GM21367 (cell line): ENCODE data around the gene MRPL36.

Experiments
- ATAC-seq: cut with Tn5 transposase; IDR thresholded peaks from one replicate; pipeline ENCODE4 v1.9.1; 2021; ENCODE audit not compliant: unreplicated experiment

Gene MRPL36

GRCh38 chr5:1751864-1752822 lies 47.5 kb downstream of the MRPL36 start:
- ATAC-seq = no peak

- no peak for ATAC-seq
Observed at GRCh38 chr5:1751026-1751863, 48.4 kb downstream of the MRPL36 start.

- no peak for ATAC-seq
Observed at GRCh38 chr5:1750469-1750868, 49.2 kb downstream of the MRPL36 start.

- no peak for ATAC-seq
Observed at GRCh38 chr5:1749346-1750124, 50.1 kb downstream of the MRPL36 start.

- no peak for ATAC-seq
Observed at GRCh38 chr5:1748845-1749244, 50.8 kb downstream of the MRPL36 start.
